Neutrophil (primary cell): ENCODE results near the gene RIPOR2.

Experiments
- H3K27ac ChIP-seq: fragments of 200-600 bp; sonication (generic); 2 replicates; pipeline ENCODE4 v1.5.1; 2016; ENCODE audit warnings: mild to moderate bottlenecking, moderate library complexity
- H3K27me3 ChIP-seq: fragments of 200-600 bp; sonication (generic); 2 replicates; pipeline ENCODE4 v1.6.0; 2016; ENCODE audit warnings: mild to moderate bottlenecking
- H3K36me3 ChIP-seq: fragments of 200-600 bp; sonication (generic); 2 replicates; pipeline ENCODE4 v1.5.1; 2017
- H3K4me1 ChIP-seq, 2 experiments: fragments of 200-600 bp in 1 of 2; sonication (generic) in 1 of 2; 1 replicate in 1 of 2; 2 replicates in 1 of 2; pipeline versions ENCODE4 v1.5.1 to v1.6.1; 2013 to 2016; ENCODE audit warnings: low read depth in 1 of 2, low read length in 1 of 2, mild to moderate bottlenecking in 1 of 2, moderate library complexity in 1 of 2; ENCODE audit not compliant: control insufficient read depth in 1 of 2, insufficient read depth in 1 of 2
- H3K4me3 ChIP-seq, 2 experiments: fragments of 200-600 bp in 1 of 2; sonication (generic) in 1 of 2; 1 replicate in 1 of 2; 2 replicates in 1 of 2; pipeline ENCODE4 v1.5.1; 2013 to 2016; ENCODE audit warnings: low read depth in 1 of 2, low read length in 1 of 2, mild to moderate bottlenecking in 1 of 2, moderate library complexity in 1 of 2
- H3K9me3 ChIP-seq: fragments of 200-600 bp; sonication (generic); 2 replicates; pipeline ENCODE4 v1.5.1; 2016
- CTCF ChIP-seq: fragments of 200-600 bp; sonication (generic); IDR thresholded peaks from 2 replicates; pipeline ENCODE4 v1.5.1; 2016; ENCODE audit warnings: antibody characterized with exemption

RIPOR2 gene

GRCh38 chr6:24864343-24864742 is 71.4 kb downstream of the RIPOR2 start:
- H3K27me3 ChIP-seq = no peaks in the 10 kb centered on the region
- TF ChIP-seq CTCF = no peak
- H3K36me3 ChIP-seq = peaks cover 100% of the 10 kb centered on the region
- no peak overlapping the region for H3K4me3 ChIP-seq
- peaks cover 22 to 31% of the 10 kb centered on the region in 2 experiments for H3K4me1 ChIP-seq
- H3K27ac ChIP-seq = peak overlapping the region; percentile 43
- peaks cover 5% of the 10 kb centered on the region for H3K9me3 ChIP-seq

GRCh38 chr6:24861934-24862333 is 73.8 kb downstream of the RIPOR2 start:
- Histone ChIP-seq H3K27me3 (no peaks in the 10 kb centered on the region), H3K9me3 (peaks cover 5% of the 10 kb centered on the region), H3K36me3 (peaks cover 98% of the 10 kb centered on the region), H3K4me1 (peaks cover 46 to 55% of the 10 kb centered on the region in 2 experiments), H3K27ac (peak overlapping the region; percentile 97), H3K4me3 (no peak overlapping the region)
- no peak for TF ChIP-seq CTCF

- peaks cover 98% of the 10 kb centered on the region for H3K36me3 ChIP-seq
- H3K4me3 ChIP-seq = peak overlapping the region in 1 of 2 experiments; percentile 45
- H3K4me1 ChIP-seq = peaks cover 62 to 72% of the 10 kb centered on the region in 2 experiments
- peak overlapping the region; percentile 97 for H3K27ac ChIP-seq
- H3K9me3 ChIP-seq = peaks cover 5% of the 10 kb centered on the region
- TF ChIP-seq CTCF = no peak
- H3K27me3 ChIP-seq = no peaks in the 10 kb centered on the region
Observed at GRCh38 chr6:24859608-24860200, 76.1 kb downstream of the RIPOR2 start.

- H3K4me1 ChIP-seq = peaks cover 62 to 72% of the 10 kb centered on the region in 2 experiments
- H3K27ac ChIP-seq = peak overlapping the region; percentile 97
- H3K4me3 ChIP-seq = peak overlapping the region; percentile 26 to 45
- H3K27me3 ChIP-seq = no peaks in the 10 kb centered on the region
- H3K9me3 ChIP-seq = peaks cover 5% of the 10 kb centered on the region
- H3K36me3 ChIP-seq = peaks cover 98% of the 10 kb centered on the region
- no peak for TF ChIP-seq CTCF
Observed at GRCh38 chr6:24859132-24859531, 76.6 kb downstream of the RIPOR2 start.

GRCh38 chr6:24858177-24858653 is 77.5 kb downstream of the RIPOR2 start:
- Histone ChIP-seq H3K4me3 (peak overlapping the region; percentile 26 to 45), H3K9me3 (peaks cover 5% of the 10 kb centered on the region), H3K36me3 (peaks cover 98% of the 10 kb centered on the region), H3K27me3 (no peaks in the 10 kb centered on the region), H3K4me1 (peaks cover 62 to 72% of the 10 kb centered on the region in 2 experiments), H3K27ac (peak overlapping the region; percentile 97)
- TF ChIP-seq CTCF = peak; percentile 26
